GM21529 (cell line): Measurements from ENCODE around the gene C2CD4D.

Source experiments
- ATAC-seq: cut with Tn5 transposase; IDR thresholded peaks from one replicate; pipeline ENCODE4 v1.9.1; 2021; ENCODE audit not compliant: unreplicated experiment

C2CD4D gene

GRCh38 chr1:151790940-151791651 lies 48.5 kb downstream of the C2CD4D start:
- peak; percentile 2 for ATAC-seq

GRCh38 chr1:151790071-151790939 lies 49.3 kb downstream of the C2CD4D start, which contains the start of gene TDRKH:
TDRKH (minus strand) TSS chr1:151790500; CDS start chr1:151783022, 7,478 bp downstream.
- ATAC-seq: peak; percentile 96
